Measurements from ENCODE around the gene TCF4.

The TCF4 gene

GRCh38 chr18:55385770-55386169, 202.2 kb downstream of the TCF4 start:
- DNase-seq (ENCODE audit: low read depth, low spot score), result no peak
- no peak for TF ChIP-seq CTCF (IDR thresholded peaks at IDR 0.05; ENCODE audit: insufficient read depth, low read length, missing control alignments)
- POLR2A ChIA-PET, result no interaction called here
- H3K4me3 ChIP-seq (ENCODE audit: low read depth, low read length), result no peak overlapping the region
- CTCF ChIA-PET, result interaction anchor here (0.8 to 3.3 kb wide), 3 partner anchors 13 to 154 kb away, joined by 3 to 18 read pairs (median 3); no protein-coding TSS in a partner anchor

GRCh38 chr18:55384551-55385275, 203.3 kb downstream of the TCF4 start:
- peak; percentile 56 for TF ChIP-seq CTCF (IDR thresholded peaks at IDR 0.05; ENCODE audit: insufficient read depth, low read length, missing control alignments)
- CTCF ChIA-PET, result interaction anchor here (0.5 to 2.5 kb wide), 11 partner anchors 9 to 477 kb away, joined by 3 to 13 read pairs (median 4); no protein-coding TSS in a partner anchor
- H3K4me3 ChIP-seq (ENCODE audit: low read depth, low read length), result no peak overlapping the region
- POLR2A ChIA-PET, result no interaction called here
- DNase-seq (ENCODE audit: low read depth, low spot score), result no peak

- ChIA-PET CTCF (interaction anchor here (0.5 to 2.5 kb wide), 10 partner anchors 10 to 477 kb away, joined by 3 to 13 read pairs (median 6); no protein-coding TSS in a partner anchor), POLR2A (no interaction called here)
- DNase-seq (ENCODE audit: low read depth, low spot score), result no peak
- no peak overlapping the region for H3K4me3 ChIP-seq (ENCODE audit: low read depth, low read length)
- TF ChIP-seq CTCF (IDR thresholded peaks at IDR 0.05; ENCODE audit: insufficient read depth, low read length, missing control alignments), result no peak
Measured at GRCh38 chr18:55384115-55384514, 203.9 kb downstream of the TCF4 start.

- no peak overlapping the region for H3K4me3 ChIP-seq (ENCODE audit: low read depth, low read length)
- no peak for DNase-seq (ENCODE audit: low read depth, low spot score)
- ChIA-PET POLR2A (no interaction called here), CTCF (no interaction called here)
- no peak for TF ChIP-seq CTCF (IDR thresholded peaks at IDR 0.05; ENCODE audit: insufficient read depth, low read length, missing control alignments)
Measured at GRCh38 chr18:55382277-55382805, 205.7 kb downstream of the TCF4 start.

GRCh38 chr18:55381277-55381676, 206.7 kb downstream of the TCF4 start:
- peak; percentile 93 for DNase-seq (ENCODE audit: low read depth, low spot score)
- TF ChIP-seq CTCF (IDR thresholded peaks at IDR 0.05; ENCODE audit: insufficient read depth, low read length, missing control alignments), result no peak
- ChIA-PET CTCF (interaction anchor here (0.6 to 2.1 kb wide), 5 partner anchors 13 to 156 kb away, joined by 3 to 9 read pairs (median 3); no protein-coding TSS in a partner anchor), POLR2A (interaction anchor here (0.6 kb wide), 1 partner anchor 59 kb away, joined by 3 read pairs; no protein-coding TSS in a partner anchor)
- H3K4me3 ChIP-seq (ENCODE audit: low read depth, low read length), result no peak overlapping the region

- TF ChIP-seq CTCF (IDR thresholded peaks at IDR 0.05; ENCODE audit: insufficient read depth, low read length, missing control alignments), result no peak
- H3K4me3 ChIP-seq (ENCODE audit: low read depth, low read length), result no peak overlapping the region
- ChIA-PET CTCF (interaction anchor here (0.6 to 2.1 kb wide), 7 partner anchors 12 to 481 kb away, joined by 3 to 9 read pairs (median 3); no protein-coding TSS in a partner anchor), POLR2A (interaction anchor here (0.6 kb wide), 1 partner anchor 59 kb away, joined by 3 read pairs; no protein-coding TSS in a partner anchor)
- peak; percentile 47 for DNase-seq (ENCODE audit: low read depth, low spot score)
Measured at GRCh38 chr18:55380589-55380988, 207.4 kb downstream of the TCF4 start.
